ENCODE results near the gene ORM2.

- TF ChIP-seq, protein P1, sequence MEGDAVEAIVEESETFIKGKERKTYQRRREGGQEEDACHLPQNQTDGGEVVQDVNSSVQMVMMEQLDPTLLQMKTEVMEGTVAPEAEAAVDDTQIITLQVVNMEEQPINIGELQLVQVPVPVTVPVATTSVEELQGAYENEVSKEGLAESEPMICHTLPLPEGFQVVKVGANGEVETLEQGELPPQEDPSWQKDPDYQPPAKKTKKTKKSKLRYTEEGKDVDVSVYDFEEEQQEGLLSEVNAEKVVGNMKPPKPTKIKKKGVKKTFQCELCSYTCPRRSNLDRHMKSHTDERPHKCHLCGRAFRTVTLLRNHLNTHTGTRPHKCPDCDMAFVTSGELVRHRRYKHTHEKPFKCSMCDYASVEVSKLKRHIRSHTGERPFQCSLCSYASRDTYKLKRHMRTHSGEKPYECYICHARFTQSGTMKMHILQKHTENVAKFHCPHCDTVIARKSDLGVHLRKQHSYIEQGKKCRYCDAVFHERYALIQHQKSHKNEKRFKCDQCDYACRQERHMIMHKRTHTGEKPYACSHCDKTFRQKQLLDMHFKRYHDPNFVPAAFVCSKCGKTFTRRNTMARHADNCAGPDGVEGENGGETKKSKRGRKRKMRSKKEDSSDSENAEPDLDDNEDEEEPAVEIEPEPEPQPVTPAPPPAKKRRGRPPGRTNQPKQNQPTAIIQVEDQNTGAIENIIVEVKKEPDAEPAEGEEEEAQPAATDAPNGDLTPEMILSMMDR (IDR thresholded peaks at IDR 0.05), result no peak
- TF ChIP-seq POLR2A (IDR thresholded peaks at IDR 0.05), result no peak
Measured at GRCh38 chr9:114344692-114345091, 15.0 kb downstream of the ORM2 start.

All from stomach (tissue), 4 donors.